Measurements from ENCODE around the gene TMEM86B. TPM values are rescaled to one million over a fixed set of nuclear protein-coding genes. Genes with fewer than 3 reads are reported as not detected.

The TMEM86B gene
- total RNA-seq, 3 donors from 2014 or later (not counting 1 experiment from before 2014, with no cell fraction given) = 12.6 to 14.7 (median 14.6) TPM

GRCh38 chr19:55239004-55239403 is 10.4 kb upstream of the TMEM86B start:
- no peak overlapping the region for H3K4me3 Mint-ChIP-seq
- no peaks in the 10 kb centered on the region for H3K27me3 Mint-ChIP-seq (ENCODE audit: low read depth in 2 of 2)
- no peak for TF ChIP-seq CTCF (IDR thresholded peaks at IDR 0.05)
- intact Hi-C loops (cut with micrococcal nuclease) = no loop called here
- H3K36me3 Mint-ChIP-seq = peaks cover 20% of the 10 kb centered on the region
- H3K4me1 ChIP-seq (ENCODE audit: control insufficient read depth, insufficient read depth, low read length) = no peaks in the 10 kb centered on the region
- ATAC-seq = no peak
- peaks cover 11 to 17% of the 10 kb centered on the region in 2 donors for H3K4me1 Mint-ChIP-seq
- no peaks in the 10 kb centered on the region for H3K9me3 ChIP-seq (ENCODE audit: control insufficient read depth, insufficient read depth, low read length)
- 94% methylated on average over 12 of the region's 12 CpGs for WGBS (ENCODE audit: insufficient coverage)
- H3K27ac ChIP-seq (ENCODE audit: low read length) = no peak overlapping the region
- H3K9me3 Mint-ChIP-seq = no peaks in the 10 kb centered on the region
- DNase-seq = no peak
- no peaks in the 10 kb centered on the region for H3K27me3 ChIP-seq (ENCODE audit: control insufficient read depth, insufficient read depth, low read length)
- H3K4me3 ChIP-seq (ENCODE audit: low read length) = no peak overlapping the region
- H3K27ac Mint-ChIP-seq = no peak overlapping the region
- peaks cover 89% of the 10 kb centered on the region for H3K36me3 ChIP-seq (ENCODE audit: control insufficient read depth, insufficient read depth, low read length)

GRCh38 chr19:55238030-55238429 is 9.5 kb upstream of the TMEM86B start:
- DNase-seq (no peak), ATAC-seq (no peak)
- Mint-ChIP-seq H3K27me3 (ENCODE audit: low read depth in 2 of 2) (no peaks in the 10 kb centered on the region), H3K27ac (no peak overlapping the region), H3K36me3 (peaks cover 22% of the 10 kb centered on the region), H3K9me3 (no peaks in the 10 kb centered on the region), H3K4me1 (peaks cover 17% of the 10 kb centered on the region in 2 donors), H3K4me3 (no peak overlapping the region)
- Histone ChIP-seq H3K4me1 (ENCODE audit: control insufficient read depth, insufficient read depth, low read length) (no peaks in the 10 kb centered on the region), H3K9me3 (ENCODE audit: control insufficient read depth, insufficient read depth, low read length) (no peaks in the 10 kb centered on the region), H3K36me3 (ENCODE audit: control insufficient read depth, insufficient read depth, low read length) (peaks cover 89% of the 10 kb centered on the region), H3K27ac (ENCODE audit: low read length) (no peak overlapping the region), H3K4me3 (ENCODE audit: low read length) (no peak overlapping the region), H3K27me3 (ENCODE audit: control insufficient read depth, insufficient read depth, low read length) (no peaks in the 10 kb centered on the region)
- 96% methylated on average over 8 of the region's 8 CpGs for WGBS (ENCODE audit: insufficient coverage)
- intact Hi-C loops (cut with micrococcal nuclease) = no loop called here
- TF ChIP-seq CTCF (IDR thresholded peaks at IDR 0.05) = no peak

- H3K9me3 Mint-ChIP-seq = no peaks in the 10 kb centered on the region
- H3K36me3 Mint-ChIP-seq = peaks cover 16% of the 10 kb centered on the region
- 89% methylated on average over 3 of the region's 5 CpGs for WGBS (ENCODE audit: insufficient coverage)
- Histone ChIP-seq H3K4me3 (ENCODE audit: low read length) (no peak overlapping the region), H3K27me3 (ENCODE audit: control insufficient read depth, insufficient read depth, low read length) (no peaks in the 10 kb centered on the region), H3K27ac (ENCODE audit: low read length) (no peak overlapping the region), H3K4me1 (ENCODE audit: control insufficient read depth, insufficient read depth, low read length) (no peaks in the 10 kb centered on the region), H3K9me3 (ENCODE audit: control insufficient read depth, insufficient read depth, low read length) (no peaks in the 10 kb centered on the region), H3K36me3 (ENCODE audit: control insufficient read depth, insufficient read depth, low read length) (peaks cover 87% of the 10 kb centered on the region)
- peaks cover 12% of the 10 kb centered on the region in 2 donors for H3K4me1 Mint-ChIP-seq
- no peak overlapping the region for H3K27ac Mint-ChIP-seq
- DNase-seq (no peak), ATAC-seq (no peak)
- H3K4me3 Mint-ChIP-seq = no peak overlapping the region
- intact Hi-C loops (cut with micrococcal nuclease) = no loop called here
- TF ChIP-seq CTCF (IDR thresholded peaks at IDR 0.05) = no peak
- no peaks in the 10 kb centered on the region for H3K27me3 Mint-ChIP-seq (ENCODE audit: low read depth in 2 of 2)
These were observed 4.4 kb upstream of the TMEM86B start for GRCh38 chr19:55232986-55233385.

- no peak for TF ChIP-seq CTCF (IDR thresholded peaks at IDR 0.05)
- no peak overlapping the region for H3K27ac Mint-ChIP-seq
- no peak overlapping the region for H3K4me3 Mint-ChIP-seq
- H3K27me3 Mint-ChIP-seq (ENCODE audit: low read depth in 2 of 2) = no peaks in the 10 kb centered on the region
- peaks cover 16% of the 10 kb centered on the region for H3K36me3 Mint-ChIP-seq
- no peak overlapping the region for H3K4me3 ChIP-seq (ENCODE audit: low read length)
- H3K9me3 Mint-ChIP-seq = no peaks in the 10 kb centered on the region
- intact Hi-C loops (cut with micrococcal nuclease) = no loop called here
- H3K27me3 ChIP-seq (ENCODE audit: control insufficient read depth, insufficient read depth, low read length) = no peaks in the 10 kb centered on the region
- no peak overlapping the region for H3K27ac ChIP-seq (ENCODE audit: low read length)
- DNase-seq (no peak), ATAC-seq (no peak)
- no peaks in the 10 kb centered on the region for H3K4me1 ChIP-seq (ENCODE audit: control insufficient read depth, insufficient read depth, low read length)
- H3K9me3 ChIP-seq (ENCODE audit: control insufficient read depth, insufficient read depth, low read length) = no peaks in the 10 kb centered on the region
- H3K36me3 ChIP-seq (ENCODE audit: control insufficient read depth, insufficient read depth, low read length) = peaks cover 87% of the 10 kb centered on the region
- 94% methylated on average over 12 of the region's 12 CpGs for WGBS (ENCODE audit: insufficient coverage)
- peaks cover 12 to 16% of the 10 kb centered on the region in 2 donors for H3K4me1 Mint-ChIP-seq
These were observed 3.7 kb upstream of the TMEM86B start for GRCh38 chr19:55232286-55232602.
